PFSK-1 (cell line): ENCODE results near the gene TBC1D8B.

ENCODE experiments used
- FOXP2 ChIP-seq: optimal IDR thresholded peaks from 2 replicates; pipeline ENCODE3; 2011; ENCODE audit warnings: borderline replicate concordance, control low read depth, inconsistent platforms; ENCODE audit not compliant: insufficient read depth; ENCODE audit errors: extremely low read length, extremely low read depth
- POLR2AphosphoS5 ChIP-seq: IDR thresholded peaks from 2 replicates; pipeline ENCODE4 v1.6.1; 2012; ENCODE audit warnings: low read depth, mild to moderate bottlenecking, control low read depth, low read length, moderate library complexity
- SIN3A ChIP-seq: IDR thresholded peaks from 2 replicates; pipeline ENCODE4 v1.6.1; 2012; ENCODE audit warnings: mild to moderate bottlenecking, low read length, moderate library complexity, borderline replicate concordance; ENCODE audit not compliant: insufficient read depth
- TAF1 ChIP-seq: IDR thresholded peaks from 2 replicates; pipeline ENCODE4 v1.6.1; 2012; ENCODE audit warnings: low read length, control low read depth, borderline replicate concordance; ENCODE audit not compliant: insufficient read depth
- TF ChIP-seq, protein P1 (sequence below), 2 experiments: IDR thresholded peaks; 2 replicates each; pipeline versions ENCODE4 v1.6.1 to v1.8.0; 2011 to 2012; ENCODE audit warnings: low read depth in 2 of 2, low read length in 2 of 2, control low read depth in 1 of 2, inconsistent platforms in 1 of 2, mild to moderate bottlenecking in 1 of 2, moderate library complexity in 1 of 2; ENCODE audit not compliant: insufficient read depth in 1 of 2

The TBC1D8B gene

DNA sequence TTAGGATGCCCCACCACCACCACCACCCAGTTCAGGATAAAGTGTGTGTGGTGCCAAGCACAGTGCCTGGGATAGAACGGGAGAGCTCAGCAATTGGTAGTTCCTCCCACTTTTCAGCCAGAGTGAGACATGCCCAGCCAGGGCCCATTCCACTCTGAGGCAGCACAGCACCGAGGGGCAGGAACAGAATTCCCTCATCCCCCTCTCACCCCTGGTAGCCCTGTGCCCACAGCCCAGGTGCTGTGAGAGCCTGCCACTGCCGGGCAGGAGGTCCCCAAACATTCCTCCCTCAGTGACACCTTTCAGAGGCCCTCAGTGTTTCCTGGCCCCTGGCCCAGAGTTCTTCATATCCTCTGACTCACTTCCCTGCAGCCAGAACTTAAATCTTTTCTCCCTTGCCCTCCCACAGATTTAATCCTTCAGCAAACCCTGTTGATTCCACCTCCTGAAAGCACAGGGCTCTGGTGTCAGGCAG is 92.5 kb downstream of the TBC1D8B start:
- TF ChIP-seq POLR2AphosphoS5 = no peak
- no peak for TF ChIP-seq TAF1
- TF ChIP-seq FOXP2 = no peak
- TF ChIP-seq SIN3A = no peak
- TF ChIP-seq, protein P1, sequence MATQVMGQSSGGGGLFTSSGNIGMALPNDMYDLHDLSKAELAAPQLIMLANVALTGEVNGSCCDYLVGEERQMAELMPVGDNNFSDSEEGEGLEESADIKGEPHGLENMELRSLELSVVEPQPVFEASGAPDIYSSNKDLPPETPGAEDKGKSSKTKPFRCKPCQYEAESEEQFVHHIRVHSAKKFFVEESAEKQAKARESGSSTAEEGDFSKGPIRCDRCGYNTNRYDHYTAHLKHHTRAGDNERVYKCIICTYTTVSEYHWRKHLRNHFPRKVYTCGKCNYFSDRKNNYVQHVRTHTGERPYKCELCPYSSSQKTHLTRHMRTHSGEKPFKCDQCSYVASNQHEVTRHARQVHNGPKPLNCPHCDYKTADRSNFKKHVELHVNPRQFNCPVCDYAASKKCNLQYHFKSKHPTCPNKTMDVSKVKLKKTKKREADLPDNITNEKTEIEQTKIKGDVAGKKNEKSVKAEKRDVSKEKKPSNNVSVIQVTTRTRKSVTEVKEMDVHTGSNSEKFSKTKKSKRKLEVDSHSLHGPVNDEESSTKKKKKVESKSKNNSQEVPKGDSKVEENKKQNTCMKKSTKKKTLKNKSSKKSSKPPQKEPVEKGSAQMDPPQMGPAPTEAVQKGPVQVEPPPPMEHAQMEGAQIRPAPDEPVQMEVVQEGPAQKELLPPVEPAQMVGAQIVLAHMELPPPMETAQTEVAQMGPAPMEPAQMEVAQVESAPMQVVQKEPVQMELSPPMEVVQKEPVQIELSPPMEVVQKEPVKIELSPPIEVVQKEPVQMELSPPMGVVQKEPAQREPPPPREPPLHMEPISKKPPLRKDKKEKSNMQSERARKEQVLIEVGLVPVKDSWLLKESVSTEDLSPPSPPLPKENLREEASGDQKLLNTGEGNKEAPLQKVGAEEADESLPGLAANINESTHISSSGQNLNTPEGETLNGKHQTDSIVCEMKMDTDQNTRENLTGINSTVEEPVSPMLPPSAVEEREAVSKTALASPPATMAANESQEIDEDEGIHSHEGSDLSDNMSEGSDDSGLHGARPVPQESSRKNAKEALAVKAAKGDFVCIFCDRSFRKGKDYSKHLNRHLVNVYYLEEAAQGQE (IDR thresholded peaks at IDR 0.05; ENCODE audit: insufficient read depth in 1 of 2, low read depth in 2 of 2, low read length in 2 of 2) = no peak

DNA sequence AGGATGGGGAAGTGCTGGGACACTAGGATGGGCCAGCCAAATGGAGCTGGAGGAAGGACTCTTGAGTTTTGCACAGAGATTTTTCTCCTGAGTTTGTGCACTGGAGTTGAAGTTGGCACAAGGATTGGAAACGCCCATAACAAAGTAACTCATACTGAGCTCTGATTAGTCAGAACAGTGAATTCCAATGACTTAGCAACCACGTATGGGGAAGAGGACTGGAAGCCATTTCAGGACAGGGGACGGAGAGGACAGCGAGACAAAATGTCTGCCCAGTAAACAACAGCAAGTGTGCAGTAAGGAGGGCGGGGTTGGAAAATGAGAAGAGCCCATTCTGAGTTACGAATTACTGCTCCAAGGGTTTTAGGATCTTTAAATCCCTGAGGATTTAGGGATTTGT is 94.8 kb downstream of the TBC1D8B start:
- TF ChIP-seq, protein P1 (IDR thresholded peaks at IDR 0.05; ENCODE audit: insufficient read depth in 1 of 2, low read depth in 2 of 2, low read length in 2 of 2) = no peak
- TF ChIP-seq SIN3A (no peak), TAF1 (no peak), FOXP2 (no peak)

DNA sequence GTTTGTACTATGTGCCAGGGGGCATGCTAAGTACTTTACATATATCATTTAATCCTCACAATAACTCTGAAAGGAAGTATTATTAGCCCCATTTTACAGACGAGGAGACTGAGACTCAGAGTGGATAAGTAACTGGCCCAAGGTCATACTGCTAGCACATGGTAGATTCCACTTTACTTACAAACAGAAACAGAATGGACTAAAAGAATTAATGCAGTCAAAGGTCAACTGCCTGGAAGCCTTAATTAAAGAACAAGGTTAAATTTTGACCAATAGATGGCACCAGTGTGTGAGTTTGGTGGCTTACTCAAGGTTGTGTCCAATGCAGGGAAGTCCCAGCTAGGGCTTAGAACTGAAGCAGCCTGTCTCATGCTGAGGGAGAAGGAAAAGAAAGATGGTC is 96.0 kb downstream of the TBC1D8B start:
- no peak for TF ChIP-seq SIN3A
- no peak for TF ChIP-seq TAF1
- TF ChIP-seq FOXP2 = no peak
- TF ChIP-seq, protein P1 (IDR thresholded peaks at IDR 0.05; ENCODE audit: insufficient read depth in 1 of 2, low read depth in 2 of 2, low read length in 2 of 2) = no peak
- TF ChIP-seq POLR2AphosphoS5 = no peak

DNA sequence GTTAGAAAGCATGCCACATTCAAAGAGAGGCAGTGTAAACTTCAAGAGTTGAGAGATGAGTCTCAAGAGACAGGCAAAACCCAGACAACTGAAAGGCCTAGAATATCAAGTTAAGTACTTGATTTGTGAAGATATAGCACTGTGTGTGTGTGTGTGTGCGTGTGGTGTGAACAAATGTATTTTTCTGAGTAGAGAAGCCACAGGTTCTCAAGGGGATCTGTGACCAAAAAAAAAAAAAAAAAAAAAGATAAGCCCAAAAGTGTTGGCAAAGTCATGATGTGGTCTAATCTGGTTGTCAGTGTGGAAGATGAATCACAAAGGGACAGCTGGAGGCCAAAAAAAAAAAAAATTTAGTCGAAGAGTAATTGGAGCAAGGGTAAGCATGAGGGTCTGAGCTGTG is 96.8 kb downstream of the TBC1D8B start:
- TF ChIP-seq, protein P1 (IDR thresholded peaks at IDR 0.05; ENCODE audit: insufficient read depth in 1 of 2, low read depth in 2 of 2, low read length in 2 of 2) = no peak
- no peak for TF ChIP-seq TAF1
- no peak for TF ChIP-seq POLR2AphosphoS5
- no peak for TF ChIP-seq FOXP2
- TF ChIP-seq SIN3A = no peak

DNA sequence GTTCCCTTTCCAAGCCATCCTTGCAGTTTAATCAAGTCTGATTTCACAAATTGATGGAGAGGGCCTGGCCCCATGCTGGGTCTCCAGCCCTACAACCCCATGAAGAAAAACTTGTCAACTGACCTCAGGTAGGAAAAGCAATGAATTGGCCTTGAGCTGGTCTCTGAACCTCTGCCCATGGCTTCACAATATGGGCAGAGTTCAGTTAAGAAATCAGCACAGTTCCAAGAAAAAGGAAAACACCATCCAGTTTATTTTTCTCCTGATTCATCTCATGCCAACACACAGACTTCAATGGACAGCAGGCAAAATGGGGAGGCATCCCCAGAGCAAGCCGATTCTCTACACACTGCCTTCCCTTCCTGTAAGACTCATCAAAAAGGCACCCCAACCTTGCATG is 97.4 kb downstream of the TBC1D8B start:
- TF ChIP-seq TAF1 (no peak), SIN3A (no peak), POLR2AphosphoS5 (no peak), FOXP2 (no peak)
- TF ChIP-seq, protein P1 (IDR thresholded peaks at IDR 0.05; ENCODE audit: insufficient read depth in 1 of 2, low read depth in 2 of 2, low read length in 2 of 2) = no peak
